Measurements from ENCODE around the gene TIMM10B. TPM values are rescaled to one million over a fixed set of nuclear protein-coding genes. Genes with fewer than 3 reads are reported as not detected.

The TIMM10B gene
- total and polyA plus RNA-seq, 2 of the 13 experiments (the other 11 are each of a cell fraction or from before 2014, with no cell fraction given), result 34.9 to 39.5 TPM

GRCh38 chr11:6440906-6441358 is 40.4 kb upstream of the TIMM10B start, which contains the start of gene HPX (continued):
- TF ChIP-seq HDAC1 (CRISPR knock-in tag; IDR thresholded peaks at IDR 0.05), result peak; percentile 82
- peak in 1 of 2 experiments; percentile 57; a peak in 1 of 4 replicates for TF ChIP-seq POLR2A (IDR thresholded peaks at IDR 0.05; ENCODE audit: insufficient read depth in 1 of 2, low read depth in 2 of 2, low read length in 2 of 2)
- no peak; the same call in 1 of the 2 replicates for TF ChIP-seq MXD4 (CRISPR knock-in tag; IDR thresholded peaks at IDR 0.05)
- TF ChIP-seq POLR2G (IDR thresholded peaks at IDR 0.05; ENCODE audit: low read depth, low read length), result peak; percentile 61
- TF ChIP-seq DPF2 (CRISPR knock-in tag; IDR thresholded peaks at IDR 0.05; ENCODE audit: borderline replicate concordance, low read depth), result peak; percentile 53; the same call in 1 of the 2 replicates
- TF ChIP-seq RXRA (CRISPR knock-in tag; IDR thresholded peaks at IDR 0.05), result peak; percentile 75; the same call in 1 of the 2 replicates
- TF ChIP-seq HNF1A (IDR thresholded peaks at IDR 0.05; ENCODE audit: low read depth), result 0 out of 2 replicates have a peak, but pooled peaks have one; percentile 36
- peak; percentile 71 for TF ChIP-seq HNF1A (CRISPR knock-in tag; IDR thresholded peaks at IDR 0.05; ENCODE audit: borderline replicate concordance)
- TF ChIP-seq ATF2 (CRISPR knock-in tag; IDR thresholded peaks at IDR 0.05), result peak; percentile 81; the same call in 1 of the 2 replicates
- peak; percentile 67; the same call in 1 of the 2 replicates for TF ChIP-seq ZBTB7A (CRISPR knock-in tag; IDR thresholded peaks at IDR 0.05)
- TF ChIP-seq ZNF841 (CRISPR knock-in tag; IDR thresholded peaks at IDR 0.05; ENCODE audit: borderline replicate concordance), result no peak
- 0 out of 2 replicates have a peak, but pooled peaks have one; percentile 63 for TF ChIP-seq REPIN1 (CRISPR knock-in tag; IDR thresholded peaks at IDR 0.05; ENCODE audit: borderline replicate concordance, low read depth)
- TF ChIP-seq HMGXB4 (CRISPR knock-in tag; IDR thresholded peaks at IDR 0.05; ENCODE audit: borderline replicate concordance in 1 of 2, low read depth in 1 of 2), result no peak
- no peak for TF ChIP-seq JDP2 (CRISPR knock-in tag; IDR thresholded peaks at IDR 0.05; ENCODE audit: borderline replicate concordance)
- peak; percentile 69 for TF ChIP-seq ZNF772 (CRISPR knock-in tag; IDR thresholded peaks at IDR 0.05)
- no peak for TF ChIP-seq ZFP36L1 (CRISPR knock-in tag; IDR thresholded peaks at IDR 0.05)
- 0 out of 2 replicates have a peak, but pooled peaks have one; percentile 64 for TF ChIP-seq ZNF205 (CRISPR knock-in tag; IDR thresholded peaks at IDR 0.05)
- TF ChIP-seq HDAC2 (CRISPR knock-in tag; IDR thresholded peaks at IDR 0.05), result peak; percentile 74
- TF ChIP-seq HMG20A (CRISPR knock-in tag; IDR thresholded peaks at IDR 0.05; ENCODE audit: borderline replicate concordance), result 0 out of 2 replicates have a peak, but pooled peaks have one; percentile 40
- TF ChIP-seq CTCF (CRISPR knock-in tag; IDR thresholded peaks at IDR 0.05), result peak; percentile 1; the same call in 1 of the 2 replicates
- peak; percentile 85 for TF ChIP-seq MTA1 (CRISPR knock-in tag; IDR thresholded peaks at IDR 0.05; ENCODE audit: borderline replicate concordance)
- TF ChIP-seq ZNF550 (CRISPR knock-in tag; IDR thresholded peaks at IDR 0.05; ENCODE audit: borderline replicate concordance), result no peak
